Osteocyte (in vitro differentiated cells): ENCODE results near the gene IGFALS. TPM values are rescaled to one million over a fixed set of nuclear protein-coding genes. Genes with fewer than 3 reads are reported as not detected.

Experiments
- DNase-seq: peaks from one replicate; pipeline ENCODE4 v3.0.0; 2021; ENCODE audit warnings: mixed read lengths; ENCODE audit not compliant: unreplicated experiment; ENCODE audit errors: extremely low spot score
- H3K27ac Mint-ChIP-seq: one replicate; pipeline ENCODE4 v1.8.0; 2021; ENCODE audit warnings: mild to moderate bottlenecking, mixed read lengths; ENCODE audit not compliant: unreplicated experiment
- H3K27me3 Mint-ChIP-seq: one replicate; pipeline ENCODE4 v1.8.0; 2021; ENCODE audit warnings: mixed read lengths; ENCODE audit not compliant: unreplicated experiment
- H3K36me3 Mint-ChIP-seq: one replicate; pipeline ENCODE4 v1.8.0; 2021; ENCODE audit warnings: mixed read lengths; ENCODE audit not compliant: unreplicated experiment
- H3K4me1 Mint-ChIP-seq: one replicate; pipeline ENCODE4 v1.8.0; 2021; ENCODE audit warnings: mixed read lengths; ENCODE audit not compliant: unreplicated experiment
- H3K4me3 Mint-ChIP-seq: one replicate; pipeline ENCODE4 v1.8.0; 2021; ENCODE audit warnings: mild to moderate bottlenecking, moderate library complexity, mixed read lengths; ENCODE audit not compliant: unreplicated experiment
- H3K9me3 Mint-ChIP-seq: one replicate; pipeline ENCODE4 v1.8.0; 2021; ENCODE audit warnings: mixed read lengths; ENCODE audit not compliant: unreplicated experiment
- total RNA-seq: library from RNA; stranded (reverse); gene quantifications from 2 replicates; pipeline ENCODE4 v1.2.1, GENCODE V29; 2021
- TF ChIP-seq, protein P1 (sequence below): fragments of 200-600 bp; sonication (generic); IDR thresholded peaks from 2 replicates; pipeline ENCODE4 v1.5.0; 2021; ENCODE audit warnings: antibody characterized with exemption, mild to moderate bottlenecking, moderate library complexity

Gene IGFALS
- total RNA-seq, 1 donor from 2014 or later = 0.43 TPM

- Mint-ChIP-seq H3K9me3 (no peaks in the 10 kb centered on the region), H3K27ac (no peak overlapping the region), H3K4me1 (peaks cover 25% of the 10 kb centered on the region), H3K36me3 (peaks cover 11% of the 10 kb centered on the region), H3K27me3 (no peaks in the 10 kb centered on the region), H3K4me3 (no peak overlapping the region)
- TF ChIP-seq, protein P1, sequence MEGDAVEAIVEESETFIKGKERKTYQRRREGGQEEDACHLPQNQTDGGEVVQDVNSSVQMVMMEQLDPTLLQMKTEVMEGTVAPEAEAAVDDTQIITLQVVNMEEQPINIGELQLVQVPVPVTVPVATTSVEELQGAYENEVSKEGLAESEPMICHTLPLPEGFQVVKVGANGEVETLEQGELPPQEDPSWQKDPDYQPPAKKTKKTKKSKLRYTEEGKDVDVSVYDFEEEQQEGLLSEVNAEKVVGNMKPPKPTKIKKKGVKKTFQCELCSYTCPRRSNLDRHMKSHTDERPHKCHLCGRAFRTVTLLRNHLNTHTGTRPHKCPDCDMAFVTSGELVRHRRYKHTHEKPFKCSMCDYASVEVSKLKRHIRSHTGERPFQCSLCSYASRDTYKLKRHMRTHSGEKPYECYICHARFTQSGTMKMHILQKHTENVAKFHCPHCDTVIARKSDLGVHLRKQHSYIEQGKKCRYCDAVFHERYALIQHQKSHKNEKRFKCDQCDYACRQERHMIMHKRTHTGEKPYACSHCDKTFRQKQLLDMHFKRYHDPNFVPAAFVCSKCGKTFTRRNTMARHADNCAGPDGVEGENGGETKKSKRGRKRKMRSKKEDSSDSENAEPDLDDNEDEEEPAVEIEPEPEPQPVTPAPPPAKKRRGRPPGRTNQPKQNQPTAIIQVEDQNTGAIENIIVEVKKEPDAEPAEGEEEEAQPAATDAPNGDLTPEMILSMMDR = no peak
- DNase-seq = no peak
Observed at GRCh38 chr16:1831186-1832075, 37.9 kb upstream of the IGFALS start.

GRCh38 chr16:1830213-1830612 lies 36.7 kb upstream of the IGFALS start:
- H3K4me1 Mint-ChIP-seq = peaks cover 30% of the 10 kb centered on the region
- DNase-seq = no peak
- no peak overlapping the region for H3K27ac Mint-ChIP-seq
- peaks cover 11% of the 10 kb centered on the region for H3K36me3 Mint-ChIP-seq
- H3K4me3 Mint-ChIP-seq = no peak overlapping the region
- TF ChIP-seq, protein P1 = no peak
- no peaks in the 10 kb centered on the region for H3K9me3 Mint-ChIP-seq
- no peaks in the 10 kb centered on the region for H3K27me3 Mint-ChIP-seq

GRCh38 chr16:1828645-1829410 lies 35.3 kb upstream of the IGFALS start:
- no peaks in the 10 kb centered on the region for H3K9me3 Mint-ChIP-seq
- no peak for DNase-seq
- H3K36me3 Mint-ChIP-seq = peaks cover 11% of the 10 kb centered on the region
- H3K4me3 Mint-ChIP-seq = peak overlapping the region; percentile 91
- no peak overlapping the region for H3K27ac Mint-ChIP-seq
- TF ChIP-seq, protein P1 = no peak
- H3K4me1 Mint-ChIP-seq = peaks cover 40% of the 10 kb centered on the region
- no peaks in the 10 kb centered on the region for H3K27me3 Mint-ChIP-seq

- Mint-ChIP-seq H3K9me3 (no peaks in the 10 kb centered on the region), H3K36me3 (peaks cover 8% of the 10 kb centered on the region), H3K4me3 (peak within 1 kb of the TSS; percentile 91), H3K4me1 (peaks cover 38% of the 10 kb centered on the region), H3K27ac (peak within 1 kb of the TSS; percentile 56), H3K27me3 (no peaks in the 10 kb centered on the region)
- DNase-seq = peak; percentile 98
- TF ChIP-seq, protein P1 = no peak
Observed at GRCh38 chr16:1826691-1827573, 33.4 kb upstream of the IGFALS start, which contains the start of the genes FAHD1 and HAGH. TSS of gene FAHD1 (plus strand) at chr16:1827206. CDS start at chr16:1827239, 33 bp downstream. TSS of gene HAGH (minus strand) at chr16:1826825. CDS start at chr16:1826787, 38 bp downstream.
